HEK293T (cell line): ENCODE results near the gene AGK.

ENCODE experiments used
- ARNT ChIP-seq: fragments of 450-650 bp; IDR thresholded peaks from 2 replicates; pipeline ENCODE4 v1.6.1; 2017; ENCODE audit warnings: mild to moderate bottlenecking
- BHLHE40 ChIP-seq: fragments of 450-650 bp; IDR thresholded peaks from 2 replicates; pipeline ENCODE4 v1.6.1; 2016; ENCODE audit warnings: mild to moderate bottlenecking, moderate library complexity, borderline replicate concordance
- CTBP1 ChIP-seq: fragments of 450-650 bp; IDR thresholded peaks from 2 replicates; pipeline ENCODE4 v1.6.1; 2016; ENCODE audit warnings: borderline replicate concordance
- ELF4 ChIP-seq: fragments of 450-650 bp; IDR thresholded peaks from 2 replicates; pipeline ENCODE4 v1.6.1; 2017; ENCODE audit warnings: antibody characterized with exemption
- FOXK2 ChIP-seq: fragments of 450-650 bp; IDR thresholded peaks from 2 replicates; pipeline ENCODE4 v1.6.1; 2016; ENCODE audit warnings: mild to moderate bottlenecking
- SP1 ChIP-seq: fragments of 450-650 bp; IDR thresholded peaks from 2 replicates; pipeline ENCODE4 v1.6.1; 2017
- TARDBP ChIP-seq: fragments of 450-650 bp; IDR thresholded peaks from 2 replicates; pipeline ENCODE4 v1.6.1; 2016

DNA sequence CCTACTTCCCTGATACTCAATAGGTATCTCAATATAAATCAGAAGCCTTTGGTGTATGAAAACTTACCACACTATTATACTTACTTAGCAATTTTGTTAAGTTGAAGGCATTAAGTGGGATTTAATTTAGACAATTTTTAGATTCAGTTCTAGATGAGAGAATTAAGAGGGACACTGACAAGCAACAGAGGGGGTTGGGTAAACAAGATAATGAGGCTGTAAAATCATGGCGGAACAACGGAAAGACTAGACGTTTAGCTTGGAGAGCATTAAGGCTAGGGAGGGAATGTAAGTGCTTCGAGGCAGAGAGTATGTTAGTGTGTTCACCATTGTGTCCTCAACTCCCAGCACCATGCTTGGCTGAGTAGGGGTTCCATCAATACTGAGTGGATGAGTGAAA lies 79.4 kb downstream of the AGK start:
- TF ChIP-seq CTBP1, result no peak
- no peak for TF ChIP-seq ELF4
- TF ChIP-seq TARDBP, result no peak
- TF ChIP-seq FOXK2, result no peak
- no peak for TF ChIP-seq ARNT
- no peak for TF ChIP-seq SP1
- no peak for TF ChIP-seq BHLHE40
